ENCODE data around the gene PNPLA1.

- TF ChIP-seq, protein P1, sequence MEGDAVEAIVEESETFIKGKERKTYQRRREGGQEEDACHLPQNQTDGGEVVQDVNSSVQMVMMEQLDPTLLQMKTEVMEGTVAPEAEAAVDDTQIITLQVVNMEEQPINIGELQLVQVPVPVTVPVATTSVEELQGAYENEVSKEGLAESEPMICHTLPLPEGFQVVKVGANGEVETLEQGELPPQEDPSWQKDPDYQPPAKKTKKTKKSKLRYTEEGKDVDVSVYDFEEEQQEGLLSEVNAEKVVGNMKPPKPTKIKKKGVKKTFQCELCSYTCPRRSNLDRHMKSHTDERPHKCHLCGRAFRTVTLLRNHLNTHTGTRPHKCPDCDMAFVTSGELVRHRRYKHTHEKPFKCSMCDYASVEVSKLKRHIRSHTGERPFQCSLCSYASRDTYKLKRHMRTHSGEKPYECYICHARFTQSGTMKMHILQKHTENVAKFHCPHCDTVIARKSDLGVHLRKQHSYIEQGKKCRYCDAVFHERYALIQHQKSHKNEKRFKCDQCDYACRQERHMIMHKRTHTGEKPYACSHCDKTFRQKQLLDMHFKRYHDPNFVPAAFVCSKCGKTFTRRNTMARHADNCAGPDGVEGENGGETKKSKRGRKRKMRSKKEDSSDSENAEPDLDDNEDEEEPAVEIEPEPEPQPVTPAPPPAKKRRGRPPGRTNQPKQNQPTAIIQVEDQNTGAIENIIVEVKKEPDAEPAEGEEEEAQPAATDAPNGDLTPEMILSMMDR (conservative IDR thresholded peaks at IDR 0.05; ENCODE audit: low read depth, low read length), result no peak
- TF ChIP-seq EZH2 (IDR thresholded peaks at IDR 0.05; ENCODE audit: low read length, unreplicated experiment), result no peak
Observed at GRCh38 chr6:36244641-36245280, 25.1 kb upstream of the PNPLA1 start.
